GM12891 (cell line): ENCODE results near the gene CNKSR2.

Source experiments
- POLR2A ChIP-seq: IDR thresholded peaks from 2 replicates; pipeline ENCODE4 v1.6.1; 2011; ENCODE audit warnings: low read depth, low read length, control low read depth
- POLR2AphosphoS5 ChIP-seq: IDR thresholded peaks from 2 replicates; pipeline ENCODE4 v1.6.1; 2011; ENCODE audit warnings: low read depth, low read length, control low read depth
- SPI1 ChIP-seq: IDR thresholded peaks from 2 replicates; pipeline ENCODE4 v1.6.1; 2011; ENCODE audit warnings: low read depth, low read length, control low read depth

- TF ChIP-seq POLR2A (no peak), POLR2AphosphoS5 (no peak), SPI1 (no peak)
Observed at GRCh38 chrX:21369613-21370012, 4.6 kb upstream of the CNKSR2 start.
